HUES64 (cell line): Measurements from ENCODE around the gene SCO1.

Experiments used
- H3K27ac ChIP-seq: 2 replicates; pipeline ENCODE4 v1.7.0; 2013; ENCODE audit warnings: low read depth, low read length, inconsistent platforms
- H3K27me3 ChIP-seq: 2 replicates; pipeline ENCODE4 v1.6.1; 2013; ENCODE audit warnings: mild to moderate bottlenecking, low read length; ENCODE audit not compliant: insufficient read depth
- H3K36me3 ChIP-seq: 2 replicates; pipeline ENCODE4 v1.6.1; 2013; ENCODE audit warnings: mild to moderate bottlenecking, low read length; ENCODE audit not compliant: insufficient read depth
- H3K4me1 ChIP-seq: 2 replicates; pipeline ENCODE4 v1.6.1; 2013; ENCODE audit warnings: mild to moderate bottlenecking, low read length, moderate library complexity; ENCODE audit not compliant: insufficient read depth
- H3K4me3 ChIP-seq: 2 replicates; pipeline ENCODE4 v1.5.1; 2013; ENCODE audit warnings: mild to moderate bottlenecking, low read length, moderate library complexity
- H3K9ac ChIP-seq: 2 replicates; pipeline ENCODE4 v1.6.1; 2013; ENCODE audit warnings: mild to moderate bottlenecking, low read depth, low read length
- H3K9me3 ChIP-seq: 2 replicates; pipeline ENCODE4 v1.6.1; 2013; ENCODE audit warnings: low read depth, low read length; ENCODE audit not compliant: insufficient read depth
- WGBS: fragments of 150-250, 120-280 bp; methylation state at CpG from one replicate; pipeline ENCODE4 v1.1.7; 2013; ENCODE audit warnings: missing lambda C conversion rate; 5-methylcytosine and 5-hydroxymethylcytosine counted together

Gene SCO1

GRCh38 chr17:10652984-10653659 is 44.2 kb downstream of the SCO1 start:
- Histone ChIP-seq H3K4me3 (no peak overlapping the region), H3K36me3 (no peaks in the 10 kb centered on the region), H3K27ac (no peak overlapping the region), H3K9me3 (no peaks in the 10 kb centered on the region), H3K4me1 (no peaks in the 10 kb centered on the region), H3K9ac (no peak overlapping the region), H3K27me3 (no peaks in the 10 kb centered on the region)
- 95% methylated on average over 11 of the region's 11 CpGs for WGBS

GRCh38 chr17:10651927-10652326 is 45.4 kb downstream of the SCO1 start:
- Histone ChIP-seq H3K9ac (no peak overlapping the region), H3K36me3 (no peaks in the 10 kb centered on the region), H3K27ac (no peak overlapping the region), H3K9me3 (no peaks in the 10 kb centered on the region), H3K4me1 (no peaks in the 10 kb centered on the region), H3K4me3 (no peak overlapping the region), H3K27me3 (no peaks in the 10 kb centered on the region)
- WGBS = 66% methylated on average over 7 of the region's 9 CpGs

- WGBS = 90% methylated on average over 4 of the region's 5 CpGs
- Histone ChIP-seq H3K4me1 (no peaks in the 10 kb centered on the region), H3K9me3 (no peaks in the 10 kb centered on the region), H3K27ac (no peak overlapping the region), H3K9ac (no peak overlapping the region), H3K4me3 (no peak overlapping the region), H3K27me3 (no peaks in the 10 kb centered on the region), H3K36me3 (no peaks in the 10 kb centered on the region)
Measured at GRCh38 chr17:10649602-10650001, 47.7 kb downstream of the SCO1 start.

GRCh38 chr17:10648956-10649355 is 48.4 kb downstream of the SCO1 start:
- H3K9ac ChIP-seq = no peak overlapping the region
- no peaks in the 10 kb centered on the region for H3K4me1 ChIP-seq
- no peak overlapping the region for H3K27ac ChIP-seq
- H3K9me3 ChIP-seq = no peaks in the 10 kb centered on the region
- no peak overlapping the region for H3K4me3 ChIP-seq
- H3K27me3 ChIP-seq = no peaks in the 10 kb centered on the region
- H3K36me3 ChIP-seq = no peaks in the 10 kb centered on the region
- 92% methylated on average over 3 of the region's 3 CpGs for WGBS

- Histone ChIP-seq H3K27ac (no peak overlapping the region), H3K4me3 (no peak overlapping the region), H3K9ac (no peak overlapping the region), H3K4me1 (no peaks in the 10 kb centered on the region), H3K36me3 (no peaks in the 10 kb centered on the region), H3K27me3 (no peaks in the 10 kb centered on the region), H3K9me3 (no peaks in the 10 kb centered on the region)
- 84% methylated on average over 4 of the region's 5 CpGs for WGBS
Measured at GRCh38 chr17:10648381-10648780, 49.0 kb downstream of the SCO1 start.

GRCh38 chr17:10646392-10646990 is 50.8 kb downstream of the SCO1 start:
- Histone ChIP-seq H3K4me3 (no peak overlapping the region), H3K9me3 (no peaks in the 10 kb centered on the region), H3K4me1 (no peaks in the 10 kb centered on the region), H3K36me3 (no peaks in the 10 kb centered on the region), H3K27ac (no peak overlapping the region), H3K27me3 (no peaks in the 10 kb centered on the region), H3K9ac (no peak overlapping the region)
- WGBS = 48% methylated on average over 8 of the region's 8 CpGs

- H3K27ac ChIP-seq = no peak overlapping the region
- H3K27me3 ChIP-seq = no peaks in the 10 kb centered on the region
- H3K4me3 ChIP-seq = no peak overlapping the region
- H3K9ac ChIP-seq = no peak overlapping the region
- no peaks in the 10 kb centered on the region for H3K9me3 ChIP-seq
- WGBS = 61% methylated on average over 3 of the region's 3 CpGs
- peaks cover 7% of the 10 kb centered on the region for H3K36me3 ChIP-seq
- no peaks in the 10 kb centered on the region for H3K4me1 ChIP-seq
Measured at GRCh38 chr17:10640475-10640874, 56.9 kb downstream of the SCO1 start.

GRCh38 chr17:10638151-10638550 is 59.2 kb downstream of the SCO1 start:
- peaks cover 7% of the 10 kb centered on the region for H3K36me3 ChIP-seq
- H3K4me1 ChIP-seq = no peaks in the 10 kb centered on the region
- 92% methylated on average over 25 of the region's 25 CpGs for WGBS

GRCh38 chr17:10635290-10635689 is 62.0 kb downstream of the SCO1 start:
- Histone ChIP-seq H3K27ac (no peak overlapping the region), H3K36me3 (peaks cover 7% of the 10 kb centered on the region), H3K4me3 (no peak overlapping the region), H3K9me3 (no peaks in the 10 kb centered on the region), H3K27me3 (no peaks in the 10 kb centered on the region), H3K9ac (no peak overlapping the region), H3K4me1 (no peaks in the 10 kb centered on the region)
- WGBS = 90% methylated on average over 14 of the region's 14 CpGs

More at GRCh38 chr17:10638151-10638550, 59.2 kb downstream of the SCO1 start:
- Histone ChIP-seq H3K27ac (no peak overlapping the region), H3K4me3 (no peak overlapping the region), H3K9me3 (no peaks in the 10 kb centered on the region), H3K9ac (no peak overlapping the region), H3K27me3 (no peaks in the 10 kb centered on the region)

GRCh38 chr17:10633738-10634379 is 63.5 kb downstream of the SCO1 start:
- Histone ChIP-seq H3K9me3 (no peaks in the 10 kb centered on the region), H3K4me3 (no peak overlapping the region)
- 93% methylated on average over 15 of the region's 15 CpGs for WGBS

GRCh38 chr17:10631701-10632100 is 65.6 kb downstream of the SCO1 start:
- H3K9me3 ChIP-seq = no peaks in the 10 kb centered on the region
- H3K27ac ChIP-seq = no peak overlapping the region
- 96% methylated on average over 14 of the region's 15 CpGs for WGBS
- H3K4me1 ChIP-seq = no peaks in the 10 kb centered on the region
- H3K9ac ChIP-seq = no peak overlapping the region
- no peak overlapping the region for H3K4me3 ChIP-seq
- H3K27me3 ChIP-seq = no peaks in the 10 kb centered on the region
- 0 out of 2 replicates have a peak, but pooled peaks cover 3% of the 10 kb centered on the region for H3K36me3 ChIP-seq

More at GRCh38 chr17:10633738-10634379, 63.5 kb downstream of the SCO1 start:
- no peak overlapping the region for H3K27ac ChIP-seq
- H3K36me3 ChIP-seq = 0 out of 2 replicates have a peak, but pooled peaks cover 3% of the 10 kb centered on the region
- H3K9ac ChIP-seq = no peak overlapping the region
- no peaks in the 10 kb centered on the region for H3K27me3 ChIP-seq
- no peaks in the 10 kb centered on the region for H3K4me1 ChIP-seq
